Activated B cell treated with CpG ODN at 0.5 μM for 24 hours (primary cell): ENCODE results near the gene TECPR2. TPM values are rescaled to one million over a fixed set of nuclear protein-coding genes. Genes with fewer than 3 reads are reported as not detected.
"Not testable (repeated sequence)": the region's sequence is repeated elsewhere in the genome, so short reads cannot be mapped to it uniquely, and the experiment has no call there.

ENCODE experiments used
- ATAC-seq: fragments of 200-7000 bp; cut with Tn5 transposase; one replicate; pipeline ENCODE4 v1.10.0; 2021; ENCODE audit warnings: low read depth, mild to moderate bottlenecking, moderate library complexity
- CTCF ChIA-PET: fragments of 350-600 bp; sonication (Branson Sonifier 250); formaldehyde crosslinking; loops from one replicate; lab custom pipeline; 2021; ENCODE audit warnings: antibody characterized with exemption; lab: Charles Lee
- POLR2A ChIA-PET: fragments of 350-600 bp; sonication (Branson Sonifier 250); formaldehyde crosslinking; loops from one replicate; lab custom pipeline; 2021; ENCODE audit warnings: antibody characterized with exemption; lab: Charles Lee
- DNase-seq: peaks from one replicate; pipeline ENCODE4 v3.0.0; 2022
- H3K27ac Mint-ChIP-seq: one replicate; pipeline ENCODE4 v1.8.0; 2020; ENCODE audit warnings: mixed read lengths
- H3K27me3 Mint-ChIP-seq: one replicate; pipeline ENCODE4 v1.8.0; 2021; ENCODE audit warnings: mixed read lengths
- H3K36me3 Mint-ChIP-seq: one replicate; pipeline ENCODE4 v1.8.0; 2021; ENCODE audit warnings: low read depth, mixed read lengths
- H3K4me1 Mint-ChIP-seq: one replicate; pipeline ENCODE4 v1.8.0; 2021; ENCODE audit warnings: mixed read lengths
- H3K4me3 Mint-ChIP-seq: one replicate; pipeline ENCODE4 v1.8.0; 2020; ENCODE audit warnings: mild to moderate bottlenecking, mixed read lengths
- H3K9me3 Mint-ChIP-seq: one replicate; pipeline ENCODE4 v1.8.0; 2020; ENCODE audit warnings: mixed read lengths
- CTCF ChIP-seq: fragments of 200-600 bp; IDR thresholded peaks from one replicate; pipeline ENCODE4 v1.8.0; 2022; ENCODE audit warnings: antibody characterized with exemption, mild to moderate bottlenecking
- intact Hi-C: fragments of 100-400 bp; cut with micrococcal nuclease; formaldehyde crosslinking; loops from one replicate; pipeline ENCODE4 v1.15.1; 2024
- total RNA-seq: library from RNA; stranded (reverse); gene quantifications from 2 replicates; pipeline ENCODE4 v1.2.3, GENCODE V29; 2022

TECPR2 gene
- total RNA-seq, 1 donor from 2014 or later = 9.9 TPM

GRCh38 chr14:102545461-102546265, 182.9 kb downstream of the TECPR2 start:
- no peak for TF ChIP-seq CTCF
- intact Hi-C loops = no loop called here
- peaks cover 28% of the 10 kb centered on the region for H3K27me3 Mint-ChIP-seq
- ChIA-PET CTCF (no interaction called here), POLR2A (no interaction called here)
- DNase-seq (no peak), ATAC-seq (no peak)
- peaks cover 11% of the 10 kb centered on the region for H3K4me1 Mint-ChIP-seq
- peak overlapping the region; percentile 58 for H3K4me3 Mint-ChIP-seq
- no peaks in the 10 kb centered on the region for H3K9me3 Mint-ChIP-seq
- no peak overlapping the region for H3K27ac Mint-ChIP-seq
- H3K36me3 Mint-ChIP-seq = no peaks in the 10 kb centered on the region

GRCh38 chr14:102548616-102549240, 186.0 kb downstream of the TECPR2 start:
- TF ChIP-seq CTCF = no peak
- Mint-ChIP-seq H3K27me3 (peaks cover 25% of the 10 kb centered on the region), H3K27ac (no peak overlapping the region), H3K4me1 (peaks cover 11% of the 10 kb centered on the region), H3K9me3 (no peaks in the 10 kb centered on the region), H3K36me3 (no peaks in the 10 kb centered on the region), H3K4me3 (no peak overlapping the region)
- DNase-seq (no peak), ATAC-seq (no peak)
- ChIA-PET CTCF (no interaction called here), POLR2A (interaction anchor here (1.0 kb wide), 1 partner anchor 15 kb away, joined by 3 read pairs; no protein-coding TSS in a partner anchor)
- intact Hi-C loops = no loop called here

- DNase-seq, POLR2A ChIA-PET, H3K36me3 Mint-ChIP-seq, H3K4me3 Mint-ChIP-seq, CTCF ChIA-PET, H3K27ac Mint-ChIP-seq, H3K9me3 Mint-ChIP-seq, intact Hi-C loops, H3K4me1 Mint-ChIP-seq, ATAC-seq: not testable (repeated sequence)
- peaks cover 13% of the 10 kb centered on the region for H3K27me3 Mint-ChIP-seq
These were observed 188.2 kb downstream of the TECPR2 start for GRCh38 chr14:102550927-102551401.

Other genes starting within 250 kb of the TECPR2 start
- 41.1 and 42.3 TPM in 2 replicates for gene WDR20, start 223.0 kb upstream of the TECPR2 start, total RNA-seq
- 1.8 and 3.1 TPM in 2 replicates for gene MOK, start 57.8 kb upstream of the TECPR2 start, total RNA-seq
- 17.1 and 17.6 TPM in 2 replicates for gene ZNF839, start 43.2 kb upstream of the TECPR2 start, total RNA-seq
- gene CINP, start 51 bp upstream of the TECPR2 start, total RNA-seq = 48.6 and 57.5 TPM in 2 replicates
- 1.4 and 1.8 TPM in 2 replicates for gene ANKRD9, start 146.8 kb downstream of the TECPR2 start, total RNA-seq
- 21.0 and 23.0 TPM in 2 replicates for gene RCOR1, start 229.7 kb downstream of the TECPR2 start, total RNA-seq